ENCODE results near the gene CXCL12.

- no peak for TF ChIP-seq CTCF (IDR thresholded peaks at IDR 0.05; ENCODE audit: insufficient read depth, low read depth, low read length)
- no peak for TF ChIP-seq EZH2 (IDR thresholded peaks at IDR 0.05; ENCODE audit: insufficient read depth, low read length)
Observed at GRCh38 chr10:44387853-44388251, 3.0 kb upstream of the CXCL12 start.
